GM12878 (cell line): ENCODE data around the gene TMEM37. TPM values are rescaled to one million over a fixed set of nuclear protein-coding genes. Genes with fewer than 3 reads are reported as not detected.

Experiments
- ATAC-seq: fragments of 200-7000 bp; cut with Tn5 transposase; 3 replicates; pipeline ENCODE4 v1.9.1; 2020; ENCODE audit warnings: mild to moderate bottlenecking, moderate library complexity
- BruUV-seq: library from RNA; stranded (reverse); fragments of 400-500 nt; replicated peaks from 2 replicates; lab custom pipeline; 2021; lab: Mats Ljungman, UMichigan
- CTCF ChIA-PET: fragments of 300-600 bp; sonication (Branson Sonifier 250); formaldehyde crosslinking; extraction: SDS; loops from one replicate; lab custom pipeline; 2021; ENCODE audit warnings: inconsistent platforms; lab: Yijun Ruan, JAX
- POLR2A ChIA-PET: fragments of 350-600 bp; formaldehyde crosslinking; extraction: SDS; loops from one replicate; lab custom pipeline; 2021; ENCODE audit warnings: inconsistent platforms; lab: Charles Lee
- RAD21 ChIA-PET: fragments of 300-600 bp; sonication (Branson Sonifier 250); formaldehyde crosslinking; loops from one replicate; lab custom pipeline; 2023; ENCODE audit warnings: antibody characterized with exemption; ENCODE audit not compliant: unreplicated experiment; lab: Charles Lee
- SMC1A ChIA-PET: fragments of 300-600 bp; sonication (Branson Sonifier 250); formaldehyde crosslinking; loops from one replicate; lab custom pipeline; 2023; ENCODE audit not compliant: unreplicated experiment, uncharacterized antibody; lab: Charles Lee
- DNase-seq: peaks from one replicate; pipeline ENCODE4 v3.0.0-alpha.2; 2011; ENCODE audit warnings: low read depth, low spot score
- FAIRE-seq: peaks from 3 replicates; lab custom pipeline; 2011; peaks lifted over from hg19 to GRCh38; lab: Jason Lieb, UNC
- H2AFZ ChIP-seq: 2 replicates; pipeline ENCODE4 v1.6.0; 2011; ENCODE audit warnings: low read depth, low read length, control low read depth; ENCODE audit not compliant: control insufficient read depth
- H3K27ac ChIP-seq: 2 replicates; pipeline ENCODE4 v1.5.1; 2011; ENCODE audit warnings: control low read depth; ENCODE audit not compliant: control insufficient read depth, insufficient read depth
- H3K27me3 ChIP-seq, 2 experiments: replicated peaks in 1 of 2; 2 replicates each; pipeline versions ENCODE4 v1.6.0 to v1.6.1; 2011; ENCODE audit warnings: low read length in 1 of 2; ENCODE audit not compliant: control insufficient read depth in 2 of 2, insufficient read depth in 2 of 2
- H3K36me3 ChIP-seq, 2 experiments: 2 replicates each; pipeline ENCODE4 v1.5.1; 2011; ENCODE audit warnings: low read length in 1 of 2; ENCODE audit not compliant: control insufficient read depth in 2 of 2, insufficient read depth in 2 of 2
- H3K4me1 ChIP-seq: 2 replicates; pipeline ENCODE4 v1.6.1; 2011; ENCODE audit warnings: mild to moderate bottlenecking, low read length, moderate library complexity, mixed read lengths; ENCODE audit not compliant: control insufficient read depth, insufficient read depth
- H3K4me2 ChIP-seq: 2 replicates; pipeline ENCODE4 v1.6.0; 2011; ENCODE audit warnings: control low read depth; ENCODE audit not compliant: control insufficient read depth, insufficient read depth
- H3K4me3 ChIP-seq: fragments of 200-600 bp; sonication (generic); 2 replicates; pipeline ENCODE4 v1.5.1; 2016
- H3K79me2 ChIP-seq: 2 replicates; pipeline ENCODE4 v1.6.0; 2011; ENCODE audit warnings: low read length; ENCODE audit not compliant: control insufficient read depth, insufficient read depth
- H3K9ac ChIP-seq: 2 replicates; pipeline ENCODE4 v1.8.0; 2011; ENCODE audit warnings: low read length, control low read depth, mixed read lengths; ENCODE audit not compliant: control insufficient read depth, insufficient read depth
- H3K9me3 ChIP-seq: replicated peaks from 3 replicates; pipeline ENCODE4 v1.5.1; 2011; ENCODE audit warnings: mild to moderate bottlenecking, low read length; ENCODE audit not compliant: control insufficient read depth, insufficient read depth
- H4K20me1 ChIP-seq: 2 replicates; pipeline ENCODE4 v1.6.0; 2011; ENCODE audit not compliant: control insufficient read depth, insufficient read depth
- ASH2L ChIP-seq: fragments of 300-600, 200-600 bp; sonication (generic); IDR thresholded peaks from 2 replicates; pipeline ENCODE4 v1.6.1; 2017; ENCODE audit warnings: low read depth, mild to moderate bottlenecking, borderline replicate concordance
- BCLAF1 ChIP-seq: fragments of 450-650 bp; IDR thresholded peaks from 2 replicates; pipeline ENCODE4 v1.6.1; 2017; ENCODE audit warnings: antibody characterized with exemption, mild to moderate bottlenecking, moderate library complexity
- CEBPZ ChIP-seq: fragments of 150-350 bp; IDR thresholded peaks from 2 replicates; pipeline ENCODE4 v1.6.1; 2016; ENCODE audit warnings: low read depth, low read length
- CHD1 ChIP-seq: IDR thresholded peaks from 2 replicates; pipeline ENCODE4 v1.6.1; 2012; ENCODE audit warnings: low read depth, low read length, improper control_type of control experiment
- NFIC ChIP-seq: IDR thresholded peaks from 2 replicates; pipeline ENCODE4 v1.6.1; 2012; ENCODE audit warnings: low read depth, mild to moderate bottlenecking, inconsistent platforms, low read length, moderate library complexity
- PAX5 ChIP-seq: IDR thresholded peaks from 2 replicates; pipeline ENCODE4 v1.6.1; 2011; ENCODE audit warnings: low read depth, low read length, borderline replicate concordance
- POLR2AphosphoS2 ChIP-seq: IDR thresholded peaks from 2 replicates; pipeline ENCODE4 v1.6.1; 2011; ENCODE audit warnings: low read depth, mild to moderate bottlenecking, low read length, improper control_type of control experiment, moderate library complexity
- RELB ChIP-seq: fragments of 450-650 bp; IDR thresholded peaks from 2 replicates; pipeline ENCODE4 v1.6.1; 2017; ENCODE audit warnings: low read depth, mild to moderate bottlenecking, moderate library complexity
- SMC3 ChIP-seq: IDR thresholded peaks from 2 replicates; pipeline ENCODE4 v1.6.1; 2011; ENCODE audit warnings: low read length, improper control_type of control experiment, borderline replicate concordance
- ZBTB11 ChIP-seq: fragments of 450-650 bp; formaldehyde crosslinking; IDR thresholded peaks from 2 replicates; pipeline ENCODE4 v1.5.0; 2022; ENCODE audit warnings: mild to moderate bottlenecking, missing genetic modification characterization
- WGBS: methylation state at CpG from one replicate; pipeline ENCODE4 v1.1.6; 2016; ENCODE audit warnings: low lambda C conversion rate; ENCODE audit not compliant: insufficient replicate concordance, insufficient coverage; ENCODE audit errors: missing lambda C conversion rate; 5-methylcytosine and 5-hydroxymethylcytosine counted together
- in situ Hi-C: fragments of 300-500 bp; cut with MboI; formaldehyde crosslinking; loops from 9 replicates; pipeline ENCODE4 v1.14.3; 2018; ENCODE audit warnings: mixed read lengths
- intact Hi-C: fragments of 100-400 bp; cut with micrococcal nuclease; formaldehyde crosslinking; loops from one replicate; pipeline ENCODE4 v1.14.2; 2022; ENCODE audit not compliant: unreplicated experiment
- polyA plus RNA-seq, 11 experiments: library from polyadenylated mRNA; depleted of rRNA in 4 of 11; unstranded in 6 of 11; stranded (reverse) in 5 of 11; fragments of >200 nt; fragmentation: Nextera tagmentation in 4 of 11; fragmentation: Illumina TruSeq in 1 of 11; extraction: Ambion mirVana in 4 of 11; extraction: Trizol in 1 of 11; gene quantifications; 1 replicate in 1 of 11; 2 replicates in 10 of 11; pipeline versions ENCODE4 v1.2.1 to v1.2.3, GENCODE V29; 2011 to 2016; ENCODE audit warnings: inconsistent platforms in 2 of 11, missing spikeins in 2 of 11, low read depth in 1 of 11
- total RNA-seq, 4 experiments: library from RNA; depleted of rRNA in 3 of 4; stranded (reverse); fragments of >200 nt in 3 of 4; fragmentation: Illumina TruSeq in 1 of 4; extraction: Trizol in 1 of 4; gene quantifications; 2 replicates each; pipeline versions ENCODE4 v1.2.1 to v1.2.3, GENCODE V29; 2013 to 2021

The TMEM37 gene
- total and polyA plus RNA-seq, 10 of the 15 experiments (the other 5 are each of a cell fraction or from before 2014, with no cell fraction given) = 0.07 to 0.67 (median 0.24) TPM; not detected in 3

- DNase-seq (no peak), FAIRE-seq (no peak), ATAC-seq (no peak)
- H4K20me1 ChIP-seq = no peaks in the 10 kb centered on the region
- WGBS = 25% methylated on average over 12 of the region's 12 CpGs
- no peaks in the 10 kb centered on the region for H3K36me3 ChIP-seq
- ChIA-PET POLR2A (no interaction called here), CTCF (interaction anchor here (0.9 to 9.2 kb wide), 11 partner anchors 9 to 597 kb away, joined by 3 to 187 read pairs (median 4); partner anchors contain the start of gene TMEM177), RAD21 (interaction anchor here (0.6 to 5.2 kb wide), 3 partner anchors 15 to 71 kb away, joined by 3 to 75 read pairs (median 13); no protein-coding TSS in a partner anchor), SMC1A (interaction anchor here (1.4 to 7.8 kb wide), 5 partner anchors 17 to 69 kb away, joined by 4 to 62 read pairs (median 7); no protein-coding TSS in a partner anchor)
- no peak overlapping the region for H3K4me2 ChIP-seq
- H2AFZ ChIP-seq = no peak overlapping the region
- in situ Hi-C loops (no loop called here), intact Hi-C loops (loop anchor here (5.0 kb wide), 2 partner anchors 166 to 596 kb away; no protein-coding TSS in a partner anchor)
- no peak overlapping the region for H3K4me3 ChIP-seq
- H3K4me1 ChIP-seq = no peaks in the 10 kb centered on the region
- no peak overlapping the region for H3K27ac ChIP-seq
- H3K79me2 ChIP-seq = no peaks in the 10 kb centered on the region
- H3K9ac ChIP-seq = no peak overlapping the region
- no TSS peak for BruUV-seq
- no peaks in the 10 kb centered on the region for H3K27me3 ChIP-seq
- no peaks in the 10 kb centered on the region for H3K9me3 ChIP-seq
- no peak for TF ChIP-seq CHD1
- no peak for TF ChIP-seq CEBPZ
- no peak for TF ChIP-seq SMC3
- TF ChIP-seq BCLAF1 = no peak
- no peak for TF ChIP-seq NFIC
- TF ChIP-seq PAX5 = no peak
- TF ChIP-seq POLR2AphosphoS2 = no peak
- no peak for TF ChIP-seq ASH2L
- TF ChIP-seq ZBTB11 (CRISPR knock-in tag) = no peak
- no peak for TF ChIP-seq RELB
Measured at GRCh38 chr2:119478188-119478977, 46.7 kb downstream of the TMEM37 start.
